PC-9 (cell line): Measurements from ENCODE around the gene YWHAQ.

Source experiments
- EZH2 ChIP-seq: fragments of 200-600 bp; sonication (generic); IDR thresholded peaks from 2 replicates; pipeline ENCODE4 v1.8.0; 2017; ENCODE audit warnings: antibody characterized with exemption, low read depth
- TF ChIP-seq, protein P1 (sequence below): fragments of 200-600 bp; sonication (generic); conservative IDR thresholded peaks from 2 replicates; pipeline ENCODE4 v1.6.1; 2017; ENCODE audit warnings: mixed run types, antibody characterized with exemption, mild to moderate bottlenecking, moderate library complexity

GRCh38 chr2:9610781-9611548 is 19.8 kb downstream of the YWHAQ start:
- TF ChIP-seq, protein P1, sequence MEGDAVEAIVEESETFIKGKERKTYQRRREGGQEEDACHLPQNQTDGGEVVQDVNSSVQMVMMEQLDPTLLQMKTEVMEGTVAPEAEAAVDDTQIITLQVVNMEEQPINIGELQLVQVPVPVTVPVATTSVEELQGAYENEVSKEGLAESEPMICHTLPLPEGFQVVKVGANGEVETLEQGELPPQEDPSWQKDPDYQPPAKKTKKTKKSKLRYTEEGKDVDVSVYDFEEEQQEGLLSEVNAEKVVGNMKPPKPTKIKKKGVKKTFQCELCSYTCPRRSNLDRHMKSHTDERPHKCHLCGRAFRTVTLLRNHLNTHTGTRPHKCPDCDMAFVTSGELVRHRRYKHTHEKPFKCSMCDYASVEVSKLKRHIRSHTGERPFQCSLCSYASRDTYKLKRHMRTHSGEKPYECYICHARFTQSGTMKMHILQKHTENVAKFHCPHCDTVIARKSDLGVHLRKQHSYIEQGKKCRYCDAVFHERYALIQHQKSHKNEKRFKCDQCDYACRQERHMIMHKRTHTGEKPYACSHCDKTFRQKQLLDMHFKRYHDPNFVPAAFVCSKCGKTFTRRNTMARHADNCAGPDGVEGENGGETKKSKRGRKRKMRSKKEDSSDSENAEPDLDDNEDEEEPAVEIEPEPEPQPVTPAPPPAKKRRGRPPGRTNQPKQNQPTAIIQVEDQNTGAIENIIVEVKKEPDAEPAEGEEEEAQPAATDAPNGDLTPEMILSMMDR, result no peak
- TF ChIP-seq EZH2, result no peak
